GM23338 (cell line): Measurements from ENCODE around the gene DOCK1.

Source experiments
- CREB1 ChIP-seq: fragments of 250-450 bp; sonication (Bioruptor Pico); IDR thresholded peaks from 2 replicates; pipeline ENCODE4 v1.5.0; 2020; ENCODE audit warnings: low read depth, mild to moderate bottlenecking, moderate library complexity
- EZH2 ChIP-seq: fragments of 200-600 bp; sonication (generic); IDR thresholded peaks from one replicate; pipeline ENCODE4 v1.8.0; 2017; ENCODE audit warnings: antibody characterized with exemption, mild to moderate bottlenecking, low read depth; ENCODE audit not compliant: unreplicated experiment
- EZH2phosphoT487 ChIP-seq: fragments of 200-600 bp; sonication (generic); IDR thresholded peaks from one replicate; pipeline ENCODE4 v1.8.1; 2018; ENCODE audit warnings: antibody characterized with exemption; ENCODE audit not compliant: unreplicated experiment
- JUNB ChIP-seq: IDR thresholded peaks from one replicate; pipeline ENCODE4 v1.6.1; 2016; ENCODE audit warnings: antibody characterized with exemption; ENCODE audit not compliant: unreplicated experiment
- NANOG ChIP-seq: IDR thresholded peaks from 2 replicates; pipeline ENCODE4 v1.6.1; 2016; ENCODE audit warnings: antibody characterized with exemption, borderline replicate concordance
- POLR2AphosphoS5 ChIP-seq: IDR thresholded peaks from 2 replicates; pipeline ENCODE4 v1.6.1; 2016; ENCODE audit warnings: antibody characterized with exemption, low read depth
- STAT1 ChIP-seq: IDR thresholded peaks from one replicate; pipeline ENCODE4 v1.6.1; 2016; ENCODE audit warnings: antibody characterized with exemption; ENCODE audit not compliant: unreplicated experiment
- TF ChIP-seq, protein P1 (sequence below), 2 experiments: fragments of 200-600 bp in 1 of 2; sonication (generic) in 1 of 2; conservative IDR thresholded peaks; 2 replicates each; pipeline versions ENCODE4 v1.5.1 to v1.6.1; 2016 to 2017; ENCODE audit warnings: antibody characterized with exemption in 2 of 2, low read depth in 2 of 2, mild to moderate bottlenecking in 2 of 2, moderate library complexity in 1 of 2
- TF ChIP-seq, protein P2 (sequence below): IDR thresholded peaks from one replicate; pipeline ENCODE4 v1.6.1; 2018; ENCODE audit warnings: antibody characterized with exemption; ENCODE audit not compliant: unreplicated experiment
- TF ChIP-seq, protein P3 (sequence below): IDR thresholded peaks from 2 replicates; pipeline ENCODE4 v1.6.1; 2016; ENCODE audit warnings: antibody characterized with exemption

DNA sequence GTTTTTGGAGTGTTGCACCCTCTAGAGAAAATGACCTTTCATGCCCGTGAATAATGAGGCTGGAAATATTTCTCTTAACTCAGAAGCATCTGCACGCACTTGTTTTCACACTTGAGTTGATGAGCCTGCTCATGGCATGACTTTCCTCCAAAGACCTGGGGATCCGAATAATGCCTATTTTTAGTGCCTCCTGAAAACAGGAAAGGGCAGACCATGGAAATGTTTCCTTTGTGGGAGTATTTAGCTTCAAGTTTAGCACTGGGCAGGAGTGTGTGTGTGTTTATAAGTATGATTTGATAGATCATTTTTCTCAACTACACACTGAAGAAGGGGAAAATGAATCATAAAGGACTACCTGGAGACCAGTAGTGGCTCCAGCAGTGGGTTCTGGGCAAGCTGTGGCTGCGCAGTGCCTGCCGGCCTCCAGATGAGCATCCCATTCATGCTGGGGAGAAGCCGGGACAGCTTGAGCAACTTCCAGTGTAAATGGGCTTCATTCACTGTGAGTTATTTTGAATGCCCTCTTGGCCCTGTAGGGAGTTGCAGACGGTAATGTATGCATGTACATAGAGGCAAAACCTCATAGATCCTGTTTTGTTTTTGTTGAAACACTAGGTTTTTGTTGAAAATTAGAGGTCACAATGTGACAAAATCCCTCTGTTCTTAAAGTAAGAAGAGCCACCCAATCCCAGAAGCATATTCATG lies 408.9 kb downstream of the DOCK1 start:
- TF ChIP-seq EZH2 (no peak), NANOG (no peak), EZH2phosphoT487 (no peak), POLR2AphosphoS5 (no peak), CREB1 (CRISPR knock-in tag) (no peak), JUNB (no peak), STAT1 (no peak)
- TF ChIP-seq, protein P1, sequence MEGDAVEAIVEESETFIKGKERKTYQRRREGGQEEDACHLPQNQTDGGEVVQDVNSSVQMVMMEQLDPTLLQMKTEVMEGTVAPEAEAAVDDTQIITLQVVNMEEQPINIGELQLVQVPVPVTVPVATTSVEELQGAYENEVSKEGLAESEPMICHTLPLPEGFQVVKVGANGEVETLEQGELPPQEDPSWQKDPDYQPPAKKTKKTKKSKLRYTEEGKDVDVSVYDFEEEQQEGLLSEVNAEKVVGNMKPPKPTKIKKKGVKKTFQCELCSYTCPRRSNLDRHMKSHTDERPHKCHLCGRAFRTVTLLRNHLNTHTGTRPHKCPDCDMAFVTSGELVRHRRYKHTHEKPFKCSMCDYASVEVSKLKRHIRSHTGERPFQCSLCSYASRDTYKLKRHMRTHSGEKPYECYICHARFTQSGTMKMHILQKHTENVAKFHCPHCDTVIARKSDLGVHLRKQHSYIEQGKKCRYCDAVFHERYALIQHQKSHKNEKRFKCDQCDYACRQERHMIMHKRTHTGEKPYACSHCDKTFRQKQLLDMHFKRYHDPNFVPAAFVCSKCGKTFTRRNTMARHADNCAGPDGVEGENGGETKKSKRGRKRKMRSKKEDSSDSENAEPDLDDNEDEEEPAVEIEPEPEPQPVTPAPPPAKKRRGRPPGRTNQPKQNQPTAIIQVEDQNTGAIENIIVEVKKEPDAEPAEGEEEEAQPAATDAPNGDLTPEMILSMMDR (conservative IDR thresholded peaks at IDR 0.05; ENCODE audit: low read depth in 2 of 2): no peak
- TF ChIP-seq, protein P2, sequence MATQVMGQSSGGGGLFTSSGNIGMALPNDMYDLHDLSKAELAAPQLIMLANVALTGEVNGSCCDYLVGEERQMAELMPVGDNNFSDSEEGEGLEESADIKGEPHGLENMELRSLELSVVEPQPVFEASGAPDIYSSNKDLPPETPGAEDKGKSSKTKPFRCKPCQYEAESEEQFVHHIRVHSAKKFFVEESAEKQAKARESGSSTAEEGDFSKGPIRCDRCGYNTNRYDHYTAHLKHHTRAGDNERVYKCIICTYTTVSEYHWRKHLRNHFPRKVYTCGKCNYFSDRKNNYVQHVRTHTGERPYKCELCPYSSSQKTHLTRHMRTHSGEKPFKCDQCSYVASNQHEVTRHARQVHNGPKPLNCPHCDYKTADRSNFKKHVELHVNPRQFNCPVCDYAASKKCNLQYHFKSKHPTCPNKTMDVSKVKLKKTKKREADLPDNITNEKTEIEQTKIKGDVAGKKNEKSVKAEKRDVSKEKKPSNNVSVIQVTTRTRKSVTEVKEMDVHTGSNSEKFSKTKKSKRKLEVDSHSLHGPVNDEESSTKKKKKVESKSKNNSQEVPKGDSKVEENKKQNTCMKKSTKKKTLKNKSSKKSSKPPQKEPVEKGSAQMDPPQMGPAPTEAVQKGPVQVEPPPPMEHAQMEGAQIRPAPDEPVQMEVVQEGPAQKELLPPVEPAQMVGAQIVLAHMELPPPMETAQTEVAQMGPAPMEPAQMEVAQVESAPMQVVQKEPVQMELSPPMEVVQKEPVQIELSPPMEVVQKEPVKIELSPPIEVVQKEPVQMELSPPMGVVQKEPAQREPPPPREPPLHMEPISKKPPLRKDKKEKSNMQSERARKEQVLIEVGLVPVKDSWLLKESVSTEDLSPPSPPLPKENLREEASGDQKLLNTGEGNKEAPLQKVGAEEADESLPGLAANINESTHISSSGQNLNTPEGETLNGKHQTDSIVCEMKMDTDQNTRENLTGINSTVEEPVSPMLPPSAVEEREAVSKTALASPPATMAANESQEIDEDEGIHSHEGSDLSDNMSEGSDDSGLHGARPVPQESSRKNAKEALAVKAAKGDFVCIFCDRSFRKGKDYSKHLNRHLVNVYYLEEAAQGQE: no peak
- TF ChIP-seq, protein P3, sequence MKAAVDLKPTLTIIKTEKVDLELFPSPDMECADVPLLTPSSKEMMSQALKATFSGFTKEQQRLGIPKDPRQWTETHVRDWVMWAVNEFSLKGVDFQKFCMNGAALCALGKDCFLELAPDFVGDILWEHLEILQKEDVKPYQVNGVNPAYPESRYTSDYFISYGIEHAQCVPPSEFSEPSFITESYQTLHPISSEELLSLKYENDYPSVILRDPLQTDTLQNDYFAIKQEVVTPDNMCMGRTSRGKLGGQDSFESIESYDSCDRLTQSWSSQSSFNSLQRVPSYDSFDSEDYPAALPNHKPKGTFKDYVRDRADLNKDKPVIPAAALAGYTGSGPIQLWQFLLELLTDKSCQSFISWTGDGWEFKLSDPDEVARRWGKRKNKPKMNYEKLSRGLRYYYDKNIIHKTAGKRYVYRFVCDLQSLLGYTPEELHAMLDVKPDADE: no peak
